Lung (tissue), 12 donors: ENCODE data around the gene TP73. TPM values are rescaled to one million over a fixed set of nuclear protein-coding genes. Genes with fewer than 3 reads are reported as not detected.

Source experiments
- ATAC-seq: fragments of 200-7000 bp; cut with Tn5 transposase; one replicate; pipeline ENCODE4 v1.9.1; 2020; ENCODE audit warnings: moderate number of reproducible peaks; ENCODE audit not compliant: insufficient read depth, low FRiP score
- DNase-seq, 3 donors: peaks; one replicate each; pipeline ENCODE4 v3.0.0-alpha.2; 2013 to 2017
- H3K27ac ChIP-seq, 2 donors: one replicate each; pipeline ENCODE4 v1.5.1; 2013; ENCODE audit warnings: mild to moderate bottlenecking in 2 of 2, moderate library complexity in 2 of 2, control low read depth in 1 of 2, inconsistent platforms in 1 of 2, low read depth in 1 of 2, low read length in 1 of 2
- H3K27me3 ChIP-seq, 3 donors: one replicate each; pipeline ENCODE4 v1.5.1; 2013; ENCODE audit warnings: low read length in 2 of 3; ENCODE audit not compliant: control insufficient read depth in 3 of 3, insufficient read depth in 3 of 3
- H3K36me3 ChIP-seq, 4 donors: one replicate each; pipeline ENCODE4 v1.5.1; 2013; ENCODE audit warnings: low read length in 4 of 4, mild to moderate bottlenecking in 1 of 4, moderate library complexity in 1 of 4; ENCODE audit not compliant: control insufficient read depth in 4 of 4, insufficient read depth in 4 of 4
- H3K4me1 ChIP-seq, 5 donors: one replicate each; pipeline ENCODE4 v1.5.1; 2013; ENCODE audit warnings: low read length in 5 of 5, mild to moderate bottlenecking in 2 of 5, moderate library complexity in 1 of 5; ENCODE audit not compliant: control insufficient read depth in 5 of 5, insufficient read depth in 5 of 5
- H3K4me3 ChIP-seq: one replicate; pipeline ENCODE4 v1.5.1; 2013; ENCODE audit warnings: mild to moderate bottlenecking, control low read depth, moderate library complexity
- H3K9ac ChIP-seq, 2 donors: one replicate each; pipeline ENCODE4 v1.5.1; 2013; ENCODE audit warnings: low read length in 2 of 2, control low read depth in 1 of 2; ENCODE audit not compliant: insufficient read depth in 1 of 2
- H3K9me3 ChIP-seq, 4 donors: one replicate each; pipeline ENCODE4 v1.5.1; 2013; ENCODE audit warnings: low read length in 3 of 4, mild to moderate bottlenecking in 1 of 4, moderate library complexity in 1 of 4; ENCODE audit not compliant: control insufficient read depth in 4 of 4, insufficient read depth in 3 of 4
- CTCF ChIP-seq: IDR thresholded peaks from 2 replicates; pipeline ENCODE4 v1.5.1; 2012; ENCODE audit warnings: mild to moderate bottlenecking; ENCODE audit errors: control extremely low read depth, extremely low read depth
- WGBS, 2 donors: extraction: QIAGEN DNeasy Blood & Tissue Kit; methylation state at CpG; one replicate each; pipeline ENCODE4 v1.1.7; 2013; 5-methylcytosine and 5-hydroxymethylcytosine counted together
- polyA plus RNA-seq, 2 donors: library from polyadenylated mRNA; stranded (reverse); fragments of 200-250 nt; gene quantifications; one replicate each; pipeline ENCODE4 v1.2.1, GENCODE V29; 2013
- total RNA-seq, 2 donors: library from RNA; depleted of rRNA in 1 of 2; stranded (reverse); fragments of >200 nt in 1 of 2; gene quantifications; one replicate each; pipeline ENCODE4 v1.2.1, GENCODE V29; 2014 to 2021
- donor health status: control.
- donor health status: control.
- donor health status: Bipolar disorder and iron deficiency.
- donor health status: healthy.
- donor health status: DM: yes; HTN: yes; CAD: no.

TP73 gene
- total and polyA plus RNA-seq, 4 donors: 1.7 to 12.3 (median 2.2) TPM

DNA sequence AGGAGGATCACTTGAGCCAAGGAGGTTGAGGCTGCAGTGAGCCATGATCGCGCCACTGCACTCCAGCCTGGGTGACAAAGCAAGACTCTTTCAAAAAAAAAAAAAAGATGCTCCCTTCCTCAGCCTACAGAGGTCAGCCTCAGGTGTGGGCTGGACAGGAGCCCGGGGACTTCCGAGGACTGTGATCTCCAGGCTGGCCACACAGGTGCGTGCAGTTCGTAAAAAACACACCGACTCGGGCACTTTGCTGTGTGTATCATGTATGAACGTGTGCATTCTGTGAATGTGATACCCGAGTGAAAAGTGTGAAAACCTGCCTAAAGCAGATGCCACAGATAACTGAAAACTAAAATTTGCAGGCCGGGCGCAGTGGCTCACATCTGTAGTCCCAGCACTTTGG lies 91.5 kb downstream of the TP73 start:
- H3K36me3 ChIP-seq: peaks cover 3 to 24% (median 14%) of the 10 kb centered on the region in 4 donors
- no peak for TF ChIP-seq CTCF
- no peaks in the 10 kb centered on the region for H3K27me3 ChIP-seq
- WGBS, 2 donors: 94 to 96% methylated on average over 12 of the region's 12 CpGs
- no peak overlapping the region for H3K9ac ChIP-seq
- no peak overlapping the region for H3K4me3 ChIP-seq
- H3K4me1 ChIP-seq: peaks cover 0 to 24% (median 4%) of the 10 kb centered on the region in 5 donors
- no peak for DNase-seq
- no peak overlapping the region for H3K27ac ChIP-seq
- no peak for ATAC-seq
- H3K9me3 ChIP-seq: no peaks in the 10 kb centered on the region

- Histone ChIP-seq H3K4me1 (peaks cover 0 to 24% (median 4%) of the 10 kb centered on the region in 5 donors), H3K9ac (no peak overlapping the region), H3K27me3 (no peaks in the 10 kb centered on the region), H3K36me3 (peaks cover 0 to 21% (median 11%) of the 10 kb centered on the region in 4 donors), H3K27ac (no peak overlapping the region), H3K4me3 (no peak overlapping the region), H3K9me3 (no peaks in the 10 kb centered on the region)
- WGBS, 2 donors: 93 to 95% methylated on average over 10 of the region's 10 CpGs
- TF ChIP-seq CTCF: no peak
- DNase-seq: no peak
- ATAC-seq: no peak
These were observed 92.3 kb downstream of the TP73 start for GRCh38 chr1:3744646-3745045.

- Histone ChIP-seq H3K4me3 (no peak overlapping the region), H3K9me3 (no peaks in the 10 kb centered on the region), H3K4me1 (peaks cover 0 to 24% (median 3%) of the 10 kb centered on the region in 5 donors), H3K27ac (no peak overlapping the region), H3K36me3 (peaks cover 0 to 19% (median 8%) of the 10 kb centered on the region in 4 donors), H3K9ac (no peak overlapping the region), H3K27me3 (no peaks in the 10 kb centered on the region)
- no peak for DNase-seq
- no peak for TF ChIP-seq CTCF
- ATAC-seq: no peak
- 94 to 95% methylated on average over 12 of the region's 12 CpGs for WGBS, 2 donors
These were observed 92.8 kb downstream of the TP73 start for GRCh38 chr1:3745071-3745470.
